Activated naive CD4-positive, alpha-beta T cell treated with anti-CD3 and anti-CD28 coated beads, Interleukin-2, amount 10 ng/mL, durations not matched to agents 7 days and 5 days (primary cell): ENCODE data around the gene BMPR2.
"Not testable (repeated sequence)": the region's sequence is repeated elsewhere in the genome, so short reads cannot be mapped to it uniquely, and the experiment has no call there.

Source experiments
- CTCF ChIA-PET: fragments of 350-600 bp; sonication (Branson Sonifier 250); formaldehyde crosslinking; loops from one replicate; lab custom pipeline; 2021; ENCODE audit warnings: antibody characterized with exemption; lab: Charles Lee
- DNase-seq: peaks from one replicate; pipeline ENCODE4 v3.0.0-alpha.2; 2020
- H3K27ac Mint-ChIP-seq: one replicate; pipeline ENCODE4 v1.8.0; 2021; ENCODE audit warnings: mild to moderate bottlenecking, moderate library complexity, mixed read lengths
- H3K27me3 Mint-ChIP-seq: one replicate; pipeline ENCODE4 v1.8.0; 2021; ENCODE audit warnings: mild to moderate bottlenecking, mixed read lengths
- H3K36me3 Mint-ChIP-seq: one replicate; pipeline ENCODE4 v1.8.0; 2021; ENCODE audit warnings: mixed read lengths
- H3K4me1 Mint-ChIP-seq: one replicate; pipeline ENCODE4 v1.8.0; 2021; ENCODE audit warnings: mixed read lengths
- H3K4me3 Mint-ChIP-seq: one replicate; pipeline ENCODE4 v1.8.0; 2021; ENCODE audit warnings: mild to moderate bottlenecking, moderate library complexity, mixed read lengths
- H3K9me3 Mint-ChIP-seq: one replicate; pipeline ENCODE4 v1.8.0; 2021; ENCODE audit warnings: mixed read lengths

BMPR2 gene

DNA sequence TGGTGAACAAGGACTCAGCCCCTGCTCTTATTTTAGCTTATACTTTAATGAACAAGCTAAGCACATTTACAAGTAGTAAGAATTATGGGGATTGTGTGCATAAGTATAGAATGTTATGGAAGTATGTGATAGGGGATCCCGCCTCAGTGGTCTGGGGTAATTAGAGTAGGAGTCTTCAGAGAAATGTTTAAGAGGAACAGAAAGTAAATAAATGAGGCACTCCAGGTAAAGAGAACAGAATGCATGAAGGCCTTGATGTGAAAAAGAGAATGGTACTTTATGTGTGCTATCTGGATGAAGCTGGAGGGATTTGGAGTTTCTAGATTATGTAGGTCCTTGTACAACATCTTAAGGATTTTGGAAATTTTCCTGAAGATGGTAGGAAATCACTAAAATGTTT is 76.6 kb downstream of the BMPR2 start:
- Mint-ChIP-seq H3K27ac (no peak overlapping the region), H3K4me3 (no peak overlapping the region), H3K4me1 (no peaks in the 10 kb centered on the region), H3K36me3 (no peaks in the 10 kb centered on the region), H3K27me3 (no peaks in the 10 kb centered on the region), H3K9me3 (peaks cover 1% of the 10 kb centered on the region)
- no peak for DNase-seq
- CTCF ChIA-PET = no interaction called here

DNA sequence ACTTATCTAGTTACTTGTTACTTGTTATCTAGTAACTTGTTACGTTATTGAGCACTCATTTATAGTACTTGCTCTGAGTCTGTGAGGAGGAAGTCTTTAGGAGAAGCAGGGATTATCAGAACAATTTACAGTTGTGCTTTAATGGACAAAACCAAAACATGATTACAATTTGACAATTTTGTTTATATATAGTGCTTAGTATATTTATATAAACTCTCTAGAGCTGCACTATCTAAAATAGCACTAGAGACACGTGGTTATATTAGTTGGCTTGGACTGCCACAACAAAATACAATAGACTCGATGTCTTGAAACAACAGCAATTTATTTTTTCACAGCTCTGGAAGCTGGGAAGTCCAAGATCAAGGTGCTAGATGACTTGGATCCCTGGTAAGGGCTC is 78.4 kb downstream of the BMPR2 start:
- H3K4me1 Mint-ChIP-seq = no peaks in the 10 kb centered on the region
- DNase-seq = no peak
- H3K27me3 Mint-ChIP-seq = no peaks in the 10 kb centered on the region
- H3K4me3 Mint-ChIP-seq = no peak overlapping the region
- no peak overlapping the region for H3K27ac Mint-ChIP-seq
- H3K9me3 Mint-ChIP-seq = no peaks in the 10 kb centered on the region
- CTCF ChIA-PET = no interaction called here
- H3K36me3 Mint-ChIP-seq = no peaks in the 10 kb centered on the region

DNA sequence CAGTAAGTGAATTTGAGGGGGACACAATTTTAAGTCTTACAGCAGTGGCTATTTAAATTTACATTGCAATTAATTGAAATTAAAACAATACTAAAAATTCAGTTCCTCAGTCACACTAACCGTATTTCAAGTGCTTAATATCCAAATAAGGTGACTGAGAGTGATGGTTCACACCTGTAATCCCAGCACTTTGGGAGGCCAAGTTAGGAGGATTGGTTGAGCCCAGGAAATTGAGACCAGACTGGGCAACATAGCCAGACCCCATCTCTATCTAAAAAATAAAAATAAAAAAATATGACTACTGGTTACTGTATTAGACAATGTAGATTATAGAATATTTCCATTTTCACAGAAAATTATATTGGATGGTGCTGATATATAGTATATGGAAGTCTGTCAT is 79.0 kb downstream of the BMPR2 start:
- Mint-ChIP-seq H3K4me3 (no peak overlapping the region), H3K27ac (no peak overlapping the region), H3K27me3 (no peaks in the 10 kb centered on the region), H3K9me3 (no peaks in the 10 kb centered on the region), H3K4me1 (no peaks in the 10 kb centered on the region), H3K36me3 (no peaks in the 10 kb centered on the region)
- CTCF ChIA-PET = no interaction called here
- no peak for DNase-seq

DNA sequence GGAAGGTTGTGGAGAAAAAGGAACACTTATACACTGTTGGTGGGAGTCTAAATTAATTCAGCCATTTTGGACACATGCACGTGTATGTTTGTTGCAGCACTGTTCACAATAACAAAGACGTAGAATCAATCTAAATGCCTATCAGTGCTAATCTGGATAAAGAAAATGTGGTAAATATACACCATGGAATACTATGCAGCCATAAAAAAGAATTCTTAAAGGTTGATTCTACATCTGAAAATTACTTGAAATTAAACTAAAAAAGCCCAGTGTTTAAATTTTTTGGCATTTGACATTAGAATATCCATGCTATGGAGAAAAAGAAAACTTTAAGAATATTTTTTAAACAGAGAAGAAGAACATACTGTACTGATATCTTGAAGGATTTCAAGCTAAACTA is 84.0 kb downstream of the BMPR2 start:
- CTCF ChIA-PET = no interaction called here

DNA sequence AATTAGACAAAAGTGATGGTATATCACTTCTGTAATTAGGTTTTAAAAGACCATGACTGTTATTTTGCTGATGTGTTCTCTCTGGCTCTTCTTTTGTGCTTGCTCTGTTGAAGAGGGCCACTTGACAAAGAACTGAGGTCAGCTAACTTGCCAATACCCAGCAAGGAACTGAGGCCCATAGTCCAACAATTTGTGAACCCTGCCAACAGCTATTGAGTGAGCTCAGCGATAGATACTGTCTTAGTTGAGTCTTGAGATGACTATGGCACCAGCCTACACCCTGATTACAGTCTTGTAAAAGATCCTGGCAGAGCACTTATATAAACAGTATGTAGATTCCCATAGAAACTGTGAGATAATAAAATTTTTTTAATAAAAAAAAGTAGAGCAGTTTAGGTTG is 103.0 kb downstream of the BMPR2 start:
- Mint-ChIP-seq H3K36me3 (no peaks in the 10 kb centered on the region), H3K27ac (no peak overlapping the region), H3K4me3 (no peak overlapping the region), H3K4me1 (peaks cover 2% of the 10 kb centered on the region), H3K9me3 (no peaks in the 10 kb centered on the region), H3K27me3 (no peaks in the 10 kb centered on the region)
- no peak for DNase-seq
- CTCF ChIA-PET = no interaction called here

More for the DNA sequence above, 84.0 kb downstream of the BMPR2 start:
- no peaks in the 10 kb centered on the region for H3K36me3 Mint-ChIP-seq
- H3K9me3 Mint-ChIP-seq = no peaks in the 10 kb centered on the region
- no peak for DNase-seq
- no peak overlapping the region for H3K4me3 Mint-ChIP-seq
- H3K4me1 Mint-ChIP-seq = no peaks in the 10 kb centered on the region
- H3K27ac Mint-ChIP-seq = no peak overlapping the region
- H3K27me3 Mint-ChIP-seq = no peaks in the 10 kb centered on the region

DNA sequence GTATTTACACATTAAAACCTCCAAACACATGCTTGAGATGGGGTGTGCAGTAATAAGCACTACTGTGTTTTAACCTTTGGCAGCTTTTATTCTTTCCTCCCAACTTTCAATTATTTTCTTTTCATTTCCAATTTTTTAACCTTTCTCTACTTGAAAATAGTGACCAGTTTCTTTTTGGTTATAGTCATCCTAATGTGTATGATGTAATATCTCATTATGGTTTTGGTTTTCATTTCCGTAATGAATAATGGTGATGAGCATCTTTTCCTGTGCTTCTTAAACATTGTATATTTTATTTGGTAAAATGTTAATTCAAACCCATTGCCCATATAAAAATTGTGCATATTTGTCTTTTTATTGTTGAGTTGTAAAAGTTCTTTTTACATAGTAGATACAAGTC is 103.5 kb downstream of the BMPR2 start:
- Mint-ChIP-seq H3K27ac (no peak overlapping the region), H3K36me3 (no peaks in the 10 kb centered on the region), H3K27me3 (no peaks in the 10 kb centered on the region), H3K4me1 (peaks cover 2% of the 10 kb centered on the region), H3K9me3 (no peaks in the 10 kb centered on the region), H3K4me3 (no peak overlapping the region)
- DNase-seq = no peak
- CTCF ChIA-PET = no interaction called here

DNA sequence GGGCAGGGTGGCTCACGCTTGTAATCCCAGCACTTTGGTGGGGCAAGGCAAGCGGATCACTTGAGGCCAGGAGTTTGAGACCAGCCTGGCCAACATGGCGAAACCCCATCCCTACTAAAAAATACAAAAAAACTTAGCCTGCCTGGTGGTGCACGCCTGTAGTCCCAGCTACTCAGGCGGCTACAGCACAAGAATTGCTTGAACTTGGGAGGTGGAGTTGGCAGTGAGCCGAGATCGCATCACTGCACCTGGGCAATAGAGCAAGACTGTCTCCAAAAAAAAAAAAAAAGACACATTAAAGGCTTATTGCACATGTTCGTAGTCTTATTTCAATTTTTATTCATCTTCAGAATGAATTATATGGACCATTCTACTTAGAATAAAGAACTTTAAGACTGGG is 110.2 kb downstream of the BMPR2 start:
- Mint-ChIP-seq H3K4me1 (no peaks in the 10 kb centered on the region), H3K27me3 (no peaks in the 10 kb centered on the region), H3K9me3 (no peaks in the 10 kb centered on the region), H3K27ac (no peak overlapping the region), H3K4me3 (no peak overlapping the region), H3K36me3 (no peaks in the 10 kb centered on the region)
- CTCF ChIA-PET = no interaction called here
- no peak for DNase-seq

DNA sequence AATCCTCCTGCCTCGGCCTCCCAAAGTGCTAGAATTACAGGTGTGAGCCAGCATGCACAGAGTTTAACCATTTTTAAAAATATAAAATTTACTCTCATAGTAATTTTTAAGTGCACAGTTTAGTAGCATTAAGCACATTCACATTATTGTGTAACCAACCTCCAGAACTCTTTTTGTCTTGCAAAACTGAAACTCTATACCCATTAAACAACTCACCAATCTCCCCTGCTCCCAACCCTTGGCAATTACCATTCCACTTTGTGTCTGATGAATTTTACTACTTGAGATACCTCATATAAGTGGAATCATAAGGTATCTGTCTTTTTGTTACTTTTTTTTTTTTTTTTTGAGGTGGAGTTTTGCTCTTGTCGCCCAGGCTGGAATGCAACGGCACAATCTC is 112.5 kb downstream of the BMPR2 start:
- Mint-ChIP-seq H3K4me1 (no peaks in the 10 kb centered on the region), H3K9me3 (no peaks in the 10 kb centered on the region), H3K4me3 (no peak overlapping the region), H3K27ac (no peak overlapping the region), H3K27me3 (no peaks in the 10 kb centered on the region), H3K36me3 (no peaks in the 10 kb centered on the region)
- DNase-seq = no peak
- CTCF ChIA-PET = no interaction called here

DNA sequence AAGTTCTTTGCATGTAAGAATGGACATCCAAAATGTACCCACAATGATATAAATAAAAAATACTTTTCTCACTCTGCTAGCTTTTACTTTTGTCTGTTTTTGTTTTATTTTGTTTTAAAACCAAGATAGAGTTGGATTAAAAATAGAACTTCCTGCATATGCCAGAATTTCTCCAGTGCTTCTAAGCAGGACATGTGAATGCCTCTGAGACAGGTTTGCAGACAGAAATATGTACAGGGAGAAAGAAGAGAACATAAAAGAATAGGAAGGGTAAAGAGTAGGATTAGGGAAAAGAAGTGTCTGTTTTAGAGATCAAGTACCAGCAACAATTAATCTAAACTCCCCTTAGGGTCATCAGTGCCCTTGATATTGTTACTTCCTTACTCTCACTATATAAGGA is 114.4 kb downstream of the BMPR2 start:
- CTCF ChIA-PET = no interaction called here
- H3K27me3 Mint-ChIP-seq = no peaks in the 10 kb centered on the region

DNA sequence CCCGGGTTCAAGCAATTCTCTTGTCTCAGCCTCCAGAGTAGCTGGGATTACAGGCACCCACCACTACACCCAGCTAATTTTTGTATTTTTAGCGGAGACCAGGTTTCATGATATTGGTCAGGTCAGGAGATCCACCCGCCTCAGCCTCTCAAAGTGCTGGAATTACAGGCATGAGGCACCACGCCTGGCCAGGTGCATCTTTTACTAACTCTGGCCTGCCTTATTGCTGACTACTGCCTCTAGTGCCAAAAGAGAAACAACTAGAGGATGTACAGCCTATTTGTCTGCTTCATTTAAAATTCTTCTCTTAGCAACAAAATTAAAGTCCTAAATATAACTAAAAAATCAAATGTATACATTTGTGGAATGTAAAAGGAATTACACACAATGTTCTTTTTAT is 115.4 kb downstream of the BMPR2 start:
- H3K4me3 Mint-ChIP-seq = no peak overlapping the region
- CTCF ChIA-PET = no interaction called here
- H3K27ac Mint-ChIP-seq = no peak overlapping the region
- H3K27me3 Mint-ChIP-seq = no peaks in the 10 kb centered on the region
- no peaks in the 10 kb centered on the region for H3K36me3 Mint-ChIP-seq
- no peaks in the 10 kb centered on the region for H3K9me3 Mint-ChIP-seq
- DNase-seq = no peak
- H3K4me1 Mint-ChIP-seq = no peaks in the 10 kb centered on the region

More for the DNA sequence above, 114.4 kb downstream of the BMPR2 start:
- Mint-ChIP-seq H3K9me3 (no peaks in the 10 kb centered on the region), H3K4me1 (no peaks in the 10 kb centered on the region), H3K4me3 (no peak overlapping the region), H3K27ac (no peak overlapping the region), H3K36me3 (no peaks in the 10 kb centered on the region)
- DNase-seq = no peak

DNA sequence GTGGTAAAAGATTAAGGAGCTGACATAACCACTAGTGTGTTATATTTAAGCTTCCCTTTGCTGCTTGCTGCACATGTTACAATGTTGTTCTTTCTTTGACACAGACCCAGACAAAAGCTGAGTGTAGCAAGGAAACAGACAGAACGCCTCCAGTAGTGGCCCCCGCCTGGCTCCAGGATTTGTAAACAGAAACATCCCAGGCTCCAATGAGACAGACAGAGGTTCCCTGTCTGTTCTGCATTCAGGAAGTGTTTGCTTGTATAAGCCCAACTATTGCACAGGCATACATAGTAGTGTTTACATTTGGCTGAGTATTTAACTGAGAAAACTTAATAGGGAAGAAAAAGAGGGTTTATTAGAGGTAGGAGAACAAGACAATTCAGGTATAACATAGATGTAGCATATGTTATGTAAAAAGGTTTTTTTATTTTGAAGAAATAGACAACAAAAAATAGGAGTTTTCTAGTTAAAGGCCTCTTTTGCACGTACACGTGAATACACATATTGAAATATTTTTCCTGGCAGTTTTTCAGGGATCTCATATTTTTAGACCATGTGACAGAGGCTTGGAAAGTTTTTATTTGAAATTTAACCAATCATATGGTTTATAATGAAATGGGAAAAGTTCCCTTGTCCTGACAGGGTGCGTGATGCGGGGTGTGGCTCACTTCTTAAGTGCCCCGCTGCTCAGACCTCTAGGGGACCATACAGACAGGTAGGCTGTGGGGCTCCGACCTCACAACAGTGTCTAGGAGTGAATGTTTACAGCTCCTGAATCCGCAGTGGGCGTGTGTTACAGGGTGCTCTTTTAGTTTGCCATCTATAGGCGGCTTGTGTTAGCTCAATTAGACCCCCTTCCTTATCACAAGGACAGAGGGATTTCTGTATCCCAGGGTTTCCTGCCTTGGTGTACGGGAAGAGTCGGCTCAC is 118.4 kb downstream of the BMPR2 start:
- H3K4me1 Mint-ChIP-seq = no peaks in the 10 kb centered on the region
- no peak overlapping the region for H3K4me3 Mint-ChIP-seq
- DNase-seq = no peak
- CTCF ChIA-PET = no interaction called here
- H3K9me3 Mint-ChIP-seq = no peaks in the 10 kb centered on the region
- no peak overlapping the region for H3K27ac Mint-ChIP-seq
- H3K27me3 Mint-ChIP-seq = no peaks in the 10 kb centered on the region
- no peaks in the 10 kb centered on the region for H3K36me3 Mint-ChIP-seq

DNA sequence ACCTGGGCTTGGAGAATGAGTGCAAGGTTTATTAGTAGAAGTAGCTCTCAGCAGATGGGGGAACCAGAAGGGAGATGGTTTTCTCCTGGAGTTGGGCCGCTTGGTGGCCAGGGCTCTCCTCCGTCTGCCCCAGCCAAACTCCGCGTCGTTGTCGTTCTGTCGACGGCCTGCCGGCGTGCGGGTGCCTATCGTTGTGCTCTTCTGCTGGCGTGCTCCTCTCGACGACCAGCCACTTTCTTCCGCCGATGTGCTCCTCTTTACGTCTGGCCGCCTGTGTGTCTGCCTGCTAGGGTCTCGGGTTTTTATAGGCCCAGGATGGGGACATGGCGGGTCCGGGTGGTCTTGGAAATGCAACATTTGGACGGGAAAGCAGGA is 119.1 kb downstream of the BMPR2 start:
- H3K9me3 Mint-ChIP-seq = no peaks in the 10 kb centered on the region
- no peak for DNase-seq
- no peaks in the 10 kb centered on the region for H3K36me3 Mint-ChIP-seq
- no peak overlapping the region for H3K27ac Mint-ChIP-seq
- H3K4me1 Mint-ChIP-seq = no peaks in the 10 kb centered on the region
- H3K4me3 Mint-ChIP-seq = no peak overlapping the region
- CTCF ChIA-PET = no interaction called here
- H3K27me3 Mint-ChIP-seq = no peaks in the 10 kb centered on the region

DNA sequence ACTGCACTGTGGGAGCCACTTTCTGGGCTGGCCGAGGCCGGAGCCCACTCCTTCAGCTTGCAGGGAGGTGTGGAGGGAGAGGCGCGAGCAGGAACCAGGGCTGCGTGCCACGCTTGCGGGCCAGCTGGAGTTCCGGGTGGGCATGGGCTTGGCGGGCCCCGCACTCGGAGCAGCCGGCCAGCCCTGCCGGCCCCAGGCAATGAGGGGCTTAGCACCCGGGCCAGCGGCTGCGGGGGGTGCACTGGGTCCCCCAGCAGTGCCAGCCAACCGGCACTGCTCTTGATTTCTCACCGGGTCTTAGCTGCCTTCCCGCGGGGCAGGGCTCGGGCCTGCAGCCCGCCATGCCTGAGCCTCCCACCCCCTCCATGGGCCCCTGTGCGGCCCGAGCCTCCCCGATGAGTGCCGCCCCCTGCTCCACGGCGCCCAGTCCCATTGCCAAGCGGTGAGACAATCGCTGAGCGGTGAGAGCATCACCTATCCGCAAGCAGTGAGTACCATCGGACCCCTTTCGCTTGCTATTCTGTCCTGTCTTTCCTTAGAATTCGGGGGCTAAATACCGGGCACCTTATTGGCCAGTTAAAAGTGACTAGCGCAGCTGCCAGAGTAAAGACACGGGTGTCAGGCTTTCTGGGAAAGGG is 120.8 kb downstream of the BMPR2 start:
- H3K27ac Mint-ChIP-seq, H3K27me3 Mint-ChIP-seq, H3K36me3 Mint-ChIP-seq, H3K9me3 Mint-ChIP-seq, H3K4me1 Mint-ChIP-seq, DNase-seq, CTCF ChIA-PET, H3K4me3 Mint-ChIP-seq: not testable (repeated sequence)

DNA sequence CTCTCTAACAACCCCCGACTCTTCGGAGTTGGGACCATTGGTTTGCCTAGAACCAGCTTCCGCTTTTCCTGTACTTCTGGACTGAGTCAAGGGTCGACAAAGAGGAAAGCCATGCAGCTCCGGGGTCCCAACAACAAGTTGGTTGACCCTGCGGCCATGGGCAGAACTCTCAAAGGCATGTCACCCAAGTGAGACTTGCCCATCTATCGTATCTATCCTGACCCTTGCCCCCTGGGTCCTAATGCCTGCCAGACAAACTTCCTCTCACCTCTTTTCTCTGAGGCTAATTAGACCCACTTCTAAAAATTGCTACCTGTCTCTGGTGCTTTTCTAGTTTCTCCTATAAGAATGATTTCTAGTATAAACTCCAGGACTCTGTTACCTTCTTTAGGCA is 121.3 kb downstream of the BMPR2 start:
- not testable (repeated sequence) for H3K36me3 Mint-ChIP-seq, H3K4me1 Mint-ChIP-seq, H3K27ac Mint-ChIP-seq, H3K27me3 Mint-ChIP-seq, DNase-seq, H3K9me3 Mint-ChIP-seq, H3K4me3 Mint-ChIP-seq
- CTCF ChIA-PET = interaction anchor here (0.6 kb wide), 1 partner anchor 33 kb away, joined by 3 read pairs; no protein-coding TSS in a partner anchor

DNA sequence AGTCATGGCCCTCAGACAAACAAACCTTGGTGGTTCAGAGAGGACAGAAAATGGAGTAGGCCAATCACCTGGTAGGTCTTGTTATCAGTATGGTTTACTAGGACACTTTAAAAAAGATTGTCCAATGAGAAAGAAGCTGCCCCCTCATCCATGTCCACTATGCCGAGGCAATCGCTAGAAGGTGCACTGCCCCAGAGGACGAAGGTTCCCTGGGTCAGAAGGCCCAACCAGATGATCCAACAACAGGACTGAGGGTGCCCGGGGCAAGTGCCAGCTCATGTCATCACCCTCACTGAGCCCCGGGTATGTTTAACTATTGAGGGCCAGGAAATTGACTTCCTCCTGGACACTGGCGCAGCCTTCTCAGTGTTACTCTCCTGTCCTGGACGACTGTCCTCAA is 123.7 kb downstream of the BMPR2 start:
- DNase-seq, H3K9me3 Mint-ChIP-seq, H3K4me1 Mint-ChIP-seq, H3K27me3 Mint-ChIP-seq, CTCF ChIA-PET, H3K36me3 Mint-ChIP-seq, H3K27ac Mint-ChIP-seq, H3K4me3 Mint-ChIP-seq: not testable (repeated sequence)
